HCT116 (cell line): ENCODE data around the gene MED15. TPM values are rescaled to one million over a fixed set of nuclear protein-coding genes. Genes with fewer than 3 reads are reported as not detected.
A peak's percentile ranks its signal among the peaks of the same experiment; 100 is the strongest.

Experiments used
- ATAC-seq: fragments of 200-7000 bp; cut with Tn5 transposase; 2 replicates; pipeline ENCODE4 v1.9.1; 2020; ENCODE audit warnings: mild to moderate bottlenecking, moderate library complexity
- BruUV-seq: library from RNA; stranded (reverse); fragments of 400-500 nt; replicated peaks from 2 replicates; lab custom pipeline; 2021; lab: Mats Ljungman, UMichigan
- CTCF ChIA-PET: fragments of 300-600 bp; sonication (Branson Sonifier 250); formaldehyde crosslinking; loops from one replicate; lab custom pipeline; 2021; ENCODE audit warnings: antibody characterized with exemption; lab: Charles Lee
- POLR2A ChIA-PET: fragments of 300-600, 350-600 bp; sonication (Branson Sonifier 250); formaldehyde crosslinking; loops from one replicate; lab custom pipeline; 2021; ENCODE audit warnings: antibody characterized with exemption; lab: Charles Lee
- RAD21 ChIA-PET, 2 experiments: fragments of 300-600 bp; sonication (Branson Sonifier 250); formaldehyde crosslinking; loops; one replicate each; lab custom pipeline; 2023; ENCODE audit warnings: low total read pairs in 2 of 2; ENCODE audit not compliant: uncharacterized antibody in 2 of 2, unreplicated experiment in 2 of 2, low non-redundant PET in 1 of 2; lab: Charles Lee
- DNase-seq: peaks from one replicate; pipeline ENCODE4 v3.0.0-alpha.2; 2010; ENCODE audit warnings: low read depth, low spot score
- H2AFZ ChIP-seq: fragments of 200-600 bp; shearing (Covaris generic), sonication (generic); 2 replicates; pipeline ENCODE4 v1.6.1; 2017; ENCODE audit warnings: low read depth, mixed run types, mixed read lengths, antibody characterized with exemption, low read length; ENCODE audit not compliant: poor library complexity, severe bottlenecking
- H3K27ac ChIP-seq: 2 replicates; pipeline ENCODE4 v1.5.1; 2012; ENCODE audit warnings: low read depth, low read length
- H3K27me3 ChIP-seq: fragments of 200-600 bp; sonication (generic); 2 replicates; pipeline ENCODE4 v1.6.1; 2016; ENCODE audit warnings: mixed run types, low read length, mixed read lengths; ENCODE audit not compliant: insufficient read depth
- H3K36me3 ChIP-seq, 2 experiments: fragments of 200-500 bp in 1 of 2; fragments of 200-600 bp in 1 of 2; sonication (Bioruptor generic) in 1 of 2; sonication (generic) in 1 of 2; 2 replicates each; pipeline versions ENCODE4 v1.5.1 to v1.6.1; 2014 to 2016; ENCODE audit warnings: low read length in 2 of 2, inconsistent platforms in 1 of 2, mixed read lengths in 1 of 2, mixed run types in 1 of 2; ENCODE audit not compliant: insufficient read depth in 2 of 2, control insufficient read depth in 1 of 2
- H3K4me1 ChIP-seq, 2 experiments: fragments of 200-600 bp in 1 of 2; sonication (generic) in 1 of 2; 2 replicates each; pipeline versions ENCODE4 v1.5.1 to v1.6.1; 2012 to 2017; ENCODE audit warnings: low read length in 2 of 2, inconsistent platforms in 1 of 2, mild to moderate bottlenecking in 1 of 2, mixed read lengths in 1 of 2, mixed run types in 1 of 2, moderate library complexity in 1 of 2; ENCODE audit not compliant: insufficient read depth in 2 of 2, control insufficient read depth in 1 of 2
- H3K4me2 ChIP-seq: fragments of 200-600 bp; sonication (generic); 2 replicates; pipeline ENCODE4 v1.6.1; 2017; ENCODE audit warnings: mixed run types, low read length, mixed read lengths
- H3K4me3 ChIP-seq, 2 experiments: fragments of 200-600 bp in 1 of 2; sonication (generic) in 1 of 2; replicated peaks in 1 of 2; 2 replicates each; pipeline ENCODE4 v1.5.1; 2011 to 2016; ENCODE audit warnings: low read length in 2 of 2, control low read depth in 1 of 2, low read depth in 1 of 2, mild to moderate bottlenecking in 1 of 2, mixed read lengths in 1 of 2, mixed run types in 1 of 2
- H3K79me2 ChIP-seq: fragments of 200-600 bp; sonication (generic); 2 replicates; pipeline ENCODE4 v1.6.1; 2017; ENCODE audit warnings: mild to moderate bottlenecking, mixed run types, low read length, moderate library complexity, mixed read lengths; ENCODE audit not compliant: insufficient read depth
- H3K9ac ChIP-seq: fragments of 200-600 bp; sonication (generic); 2 replicates; pipeline ENCODE4 v1.6.1; 2016; ENCODE audit warnings: low read length, mixed read lengths
- H3K9me2 ChIP-seq: fragments of 200-600 bp; sonication (generic), shearing (Covaris generic); 2 replicates; pipeline ENCODE4 v1.6.1; 2017; ENCODE audit warnings: mixed run types, mild to moderate bottlenecking, moderate library complexity; ENCODE audit not compliant: insufficient read depth
- H3K9me3 ChIP-seq, 2 experiments: fragments of 200-500 bp in 1 of 2; fragments of 200-600 bp in 1 of 2; sonication (Bioruptor generic) in 1 of 2; sonication (generic) in 1 of 2; 2 replicates each; pipeline ENCODE4 v1.6.1; 2014 to 2017; ENCODE audit warnings: low read length in 2 of 2, mixed read lengths in 2 of 2, inconsistent platforms in 1 of 2, low read depth in 1 of 2, mild to moderate bottlenecking in 1 of 2, mixed run types in 1 of 2, moderate library complexity in 1 of 2; ENCODE audit not compliant: control insufficient read depth in 1 of 2, insufficient read depth in 1 of 2
- H4K20me1 ChIP-seq: fragments of 200-600 bp; sonication (generic), shearing (Covaris generic); 2 replicates; pipeline ENCODE4 v1.6.1; 2017; ENCODE audit warnings: mixed run types, mild to moderate bottlenecking, moderate library complexity; ENCODE audit not compliant: insufficient read depth
- ATF3 ChIP-seq: IDR thresholded peaks from 2 replicates; pipeline ENCODE4 v1.6.1; 2012
- CEBPB ChIP-seq: IDR thresholded peaks from 2 replicates; pipeline ENCODE4 v1.6.1; 2012; ENCODE audit warnings: low read depth
- EGR1 ChIP-seq: IDR thresholded peaks from 2 replicates; pipeline ENCODE4 v1.6.1; 2012; ENCODE audit warnings: low read depth
- FOSL1 ChIP-seq: IDR thresholded peaks from 2 replicates; pipeline ENCODE4 v1.6.1; 2012; ENCODE audit warnings: low read depth
- JUND ChIP-seq: IDR thresholded peaks from 2 replicates; pipeline ENCODE4 v1.6.1; 2012
- POLR2A ChIP-seq: IDR thresholded peaks from 2 replicates; pipeline ENCODE4 v1.7.0; 2011; ENCODE audit warnings: borderline replicate concordance; ENCODE audit not compliant: insufficient read depth, insufficient read length; ENCODE audit errors: extremely low read depth
- RAD21 ChIP-seq: IDR thresholded peaks from 2 replicates; pipeline ENCODE4 v1.6.1; 2012; ENCODE audit warnings: low read depth, mild to moderate bottlenecking
- REST ChIP-seq: IDR thresholded peaks from 2 replicates; pipeline ENCODE4 v1.6.1; 2012; ENCODE audit warnings: low read depth
- SP1 ChIP-seq: IDR thresholded peaks from 2 replicates; pipeline ENCODE4 v1.6.1; 2012; ENCODE audit warnings: low read depth
- SRF ChIP-seq: IDR thresholded peaks from 2 replicates; pipeline ENCODE4 v1.6.1; 2012; ENCODE audit warnings: low read depth
- TCF7L2 ChIP-seq: IDR thresholded peaks from 2 replicates; pipeline ENCODE4 v1.7.0; 2011; ENCODE audit warnings: borderline replicate concordance, inconsistent platforms; ENCODE audit not compliant: insufficient read depth, insufficient read length; ENCODE audit errors: extremely low read depth
- YY1 ChIP-seq: IDR thresholded peaks from 2 replicates; pipeline ENCODE4 v1.6.1; 2011; ENCODE audit warnings: low read length, low read depth, moderate library complexity, mild to moderate bottlenecking; ENCODE audit not compliant: insufficient replicate concordance; ENCODE audit errors: extremely low read depth
- ZFX ChIP-seq: fragments of 450-650 bp; IDR thresholded peaks from 2 replicates; pipeline ENCODE4 v1.6.1; 2017
- ZNF274 ChIP-seq: fragments of 200-500 bp; sonication (Bioruptor generic); IDR thresholded peaks from 2 replicates; pipeline ENCODE4 v1.6.1; 2014; ENCODE audit warnings: mild to moderate bottlenecking, low read depth, low read length, inconsistent platforms
- intact Hi-C: fragments of 100-400 bp; cut with micrococcal nuclease; formaldehyde crosslinking; loops from 2 replicates; pipeline ENCODE4 v1.10.0; 2022
- total RNA-seq: library from RNA; stranded (reverse); gene quantifications from one replicate; pipeline ENCODE4 v1.2.1, GENCODE V29; 2021; ENCODE audit not compliant: unreplicated experiment
- TF ChIP-seq, protein P1 (sequence below), 3 experiments: fragments of 200-600 bp in 1 of 3; sonication (generic) in 1 of 3; IDR thresholded peaks in 2 of 3; conservative IDR thresholded peaks in 1 of 3; 2 replicates each; pipeline ENCODE4 v1.5.1; 2012 to 2017; ENCODE audit warnings: low read depth in 2 of 3, low read length in 2 of 3, antibody characterized with exemption in 1 of 3, borderline replicate concordance in 1 of 3, control low read depth in 1 of 3, mild to moderate bottlenecking in 1 of 3, mixed read lengths in 1 of 3, mixed run types in 1 of 3, moderate library complexity in 1 of 3; ENCODE audit not compliant: insufficient read depth in 1 of 3

Gene MED15
- total RNA-seq, 1 experiment from 2014 or later, result 81.3 TPM

GRCh38 chr22:20514658-20515406 lies 7.4 kb downstream of the MED15 start:
- TF ChIP-seq CEBPB (no peak), FOSL1 (no peak), REST (no peak), ZFX (no peak), TCF7L2 (no peak), SP1 (no peak), YY1 (no peak), JUND (no peak), POLR2A (no peak), ZNF274 (no peak), ATF3 (no peak), RAD21 (no peak), SRF (no peak), EGR1 (no peak)
- TF ChIP-seq, protein P1, sequence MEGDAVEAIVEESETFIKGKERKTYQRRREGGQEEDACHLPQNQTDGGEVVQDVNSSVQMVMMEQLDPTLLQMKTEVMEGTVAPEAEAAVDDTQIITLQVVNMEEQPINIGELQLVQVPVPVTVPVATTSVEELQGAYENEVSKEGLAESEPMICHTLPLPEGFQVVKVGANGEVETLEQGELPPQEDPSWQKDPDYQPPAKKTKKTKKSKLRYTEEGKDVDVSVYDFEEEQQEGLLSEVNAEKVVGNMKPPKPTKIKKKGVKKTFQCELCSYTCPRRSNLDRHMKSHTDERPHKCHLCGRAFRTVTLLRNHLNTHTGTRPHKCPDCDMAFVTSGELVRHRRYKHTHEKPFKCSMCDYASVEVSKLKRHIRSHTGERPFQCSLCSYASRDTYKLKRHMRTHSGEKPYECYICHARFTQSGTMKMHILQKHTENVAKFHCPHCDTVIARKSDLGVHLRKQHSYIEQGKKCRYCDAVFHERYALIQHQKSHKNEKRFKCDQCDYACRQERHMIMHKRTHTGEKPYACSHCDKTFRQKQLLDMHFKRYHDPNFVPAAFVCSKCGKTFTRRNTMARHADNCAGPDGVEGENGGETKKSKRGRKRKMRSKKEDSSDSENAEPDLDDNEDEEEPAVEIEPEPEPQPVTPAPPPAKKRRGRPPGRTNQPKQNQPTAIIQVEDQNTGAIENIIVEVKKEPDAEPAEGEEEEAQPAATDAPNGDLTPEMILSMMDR (IDR thresholded peaks at IDR 0.05 in 2 of 3, conservative IDR thresholded peaks at IDR 0.05 in 1 of 3; ENCODE audit: borderline replicate concordance in 1 of 3, insufficient read depth in 1 of 3, low read depth in 2 of 3, low read length in 2 of 3), result no peak
- no peaks in the 10 kb centered on the region for H3K27me3 ChIP-seq
- H3K4me1 ChIP-seq, result peaks cover 13 to 37% of the 10 kb centered on the region in 2 experiments
- ChIA-PET RAD21 (no interaction called here), CTCF (interaction anchor here (0.7 kb wide), 1 partner anchor 54 kb away, joined by 3 read pairs; no protein-coding TSS in a partner anchor), POLR2A (interaction anchor here (1.6 kb wide), 1 partner anchor 16 kb away, joined by 3 read pairs; no protein-coding TSS in a partner anchor)
- H3K79me2 ChIP-seq, result peaks cover 98% of the 10 kb centered on the region
- H3K4me3 ChIP-seq, result no peak overlapping the region
- ATAC-seq (0 out of 2 replicates have a peak, but pooled peaks have one; percentile 6), DNase-seq (no peak)
- intact Hi-C loops, result no loop called here
- no peak overlapping the region for H3K9ac ChIP-seq
- BruUV-seq, result no TSS peak
- no peak overlapping the region for H3K27ac ChIP-seq
- H2AFZ ChIP-seq, result no peak overlapping the region
- peaks cover 6 to 11% of the 10 kb centered on the region in 2 experiments; a peak in 1 of 4 replicates for H3K36me3 ChIP-seq
- no peak overlapping the region for H3K4me2 ChIP-seq
- no peaks in the 10 kb centered on the region; the same call in 1 of the 2 replicates for H4K20me1 ChIP-seq
- no peaks in the 10 kb centered on the region for H3K9me3 ChIP-seq
- H3K9me2 ChIP-seq, result no peaks in the 10 kb centered on the region
